IMR-90 (cell line): Measurements from ENCODE around the gene UGDH.

Experiments
- BHLHE40 ChIP-seq: fragments of 150-350 bp; IDR thresholded peaks from 2 replicates; pipeline ENCODE4 v1.6.1; 2016; ENCODE audit warnings: mild to moderate bottlenecking, low read depth, low read length
- CEBPB ChIP-seq: IDR thresholded peaks from 2 replicates; pipeline ENCODE4 v1.6.1; 2012; ENCODE audit warnings: low read depth, low read length, improper control_type of control experiment
- CTCF ChIP-seq: conservative IDR thresholded peaks from 2 replicates; pipeline ENCODE4 v1.5.1; 2012; ENCODE audit warnings: mild to moderate bottlenecking, low read depth, low read length, improper control_type of control experiment
- ELK1 ChIP-seq: fragments of 150-350 bp; IDR thresholded peaks from 2 replicates; pipeline ENCODE4 v1.6.1; 2016; ENCODE audit warnings: low read depth, mild to moderate bottlenecking, low read length, moderate library complexity, borderline replicate concordance
- FOS ChIP-seq: fragments of 150-350 bp; IDR thresholded peaks from 2 replicates; pipeline ENCODE4 v1.6.1; 2016; ENCODE audit warnings: low read depth, low read length
- MXI1 ChIP-seq: IDR thresholded peaks from 2 replicates; pipeline ENCODE4 v1.6.1; 2012; ENCODE audit warnings: low read depth, mild to moderate bottlenecking, low read length, moderate library complexity, borderline replicate concordance
- NFE2L2 ChIP-seq: fragments of 150-350 bp; IDR thresholded peaks from 2 replicates; pipeline ENCODE4 v1.6.1; 2016; ENCODE audit warnings: low read depth, mild to moderate bottlenecking, low read length
- POLR2A ChIP-seq: IDR thresholded peaks from 2 replicates; pipeline ENCODE4 v1.6.1; 2012; ENCODE audit warnings: mild to moderate bottlenecking, low read depth, low read length
- RAD21 ChIP-seq: IDR thresholded peaks from 2 replicates; pipeline ENCODE4 v1.6.1; 2012; ENCODE audit warnings: low read length, improper control_type of control experiment
- RCOR1 ChIP-seq: IDR thresholded peaks from 2 replicates; pipeline ENCODE4 v1.6.1; 2012; ENCODE audit warnings: mild to moderate bottlenecking, low read length, improper control_type of control experiment; ENCODE audit not compliant: insufficient replicate concordance

GRCh38 chr4:39569209-39569608 lies 42.0 kb upstream of the UGDH start:
- TF ChIP-seq CTCF (no peak), FOS (no peak), POLR2A (no peak), RAD21 (no peak), ELK1 (no peak), NFE2L2 (no peak), MXI1 (no peak), RCOR1 (no peak), BHLHE40 (no peak), CEBPB (no peak)
